SK-N-SH (cell line): ENCODE results near the gene NFKBIE.

Experiments used
- EP300 ChIP-seq, 2 experiments: IDR thresholded peaks; 2 replicates each; pipeline versions ENCODE4 v1.4.0 to v1.6.1; 2012; ENCODE audit warnings: borderline replicate concordance in 1 of 2, low read depth in 1 of 2, low read length in 1 of 2
- EZH2phosphoT487 ChIP-seq: fragments of 200-600 bp; sonication (generic); IDR thresholded peaks from 2 replicates; pipeline ENCODE4 v1.6.1; 2017; ENCODE audit warnings: low read depth, mixed run types, mild to moderate bottlenecking, antibody characterized with exemption, moderate library complexity, borderline replicate concordance
- FOXM1 ChIP-seq: IDR thresholded peaks from 2 replicates; pipeline ENCODE4 v1.4.0; 2012; ENCODE audit warnings: low read depth, mild to moderate bottlenecking
- POLR2AphosphoS5 ChIP-seq: IDR thresholded peaks from 2 replicates; pipeline ENCODE4 v1.6.1; 2012; ENCODE audit warnings: low read depth, low read length
- RAD21 ChIP-seq: IDR thresholded peaks from 2 replicates; pipeline ENCODE4 v1.6.1; 2012; ENCODE audit warnings: mild to moderate bottlenecking, low read length
- SIN3A ChIP-seq: IDR thresholded peaks from 2 replicates; pipeline ENCODE4 v1.6.1; 2012; ENCODE audit warnings: low read depth, mild to moderate bottlenecking, low read length, moderate library complexity, borderline replicate concordance
- SMC3 ChIP-seq: IDR thresholded peaks from 2 replicates; pipeline ENCODE4 v1.6.1; 2012; ENCODE audit warnings: low read depth, low read length, improper control_type of control experiment
- TAF1 ChIP-seq: IDR thresholded peaks from 2 replicates; pipeline ENCODE4 v1.6.1; 2012; ENCODE audit warnings: low read depth, mild to moderate bottlenecking, low read length, moderate library complexity, borderline replicate concordance
- TCF12 ChIP-seq: IDR thresholded peaks from 2 replicates; pipeline ENCODE4 v1.4.0; 2012
- TF ChIP-seq, protein P1 (sequence below): fragments of 200-600 bp; sonication (generic); IDR thresholded peaks from 2 replicates; pipeline ENCODE4 v1.6.1; 2017; ENCODE audit warnings: antibody characterized with exemption, mild to moderate bottlenecking, moderate library complexity

DNA sequence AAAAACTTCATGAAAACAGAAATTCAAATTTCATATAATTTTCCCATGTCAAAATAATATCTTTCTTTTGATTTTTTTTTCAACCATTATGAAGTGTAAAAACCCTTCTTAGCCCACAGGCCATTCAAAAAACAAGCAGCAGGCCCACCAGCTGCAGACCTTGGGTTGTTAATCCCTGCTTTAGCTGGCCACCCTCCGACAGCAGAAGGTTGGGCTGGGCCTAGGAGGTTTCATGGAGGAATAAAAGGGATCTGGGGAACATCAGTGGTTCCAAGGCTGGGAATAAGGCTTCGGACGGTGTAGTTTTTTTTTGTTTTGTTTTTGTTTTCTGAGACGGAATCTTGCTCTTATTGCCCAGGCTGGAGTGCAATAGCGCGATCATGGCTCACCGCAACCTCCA, 22.0 kb downstream of the NFKBIE start:
- TF ChIP-seq RAD21 (no peak), EZH2phosphoT487 (no peak), SIN3A (no peak), TCF12 (no peak), FOXM1 (no peak), EP300 (IDR thresholded peaks at IDR 0.05; ENCODE audit: borderline replicate concordance in 1 of 2, low read depth in 1 of 2, low read length in 1 of 2) (no peak), SMC3 (no peak), POLR2AphosphoS5 (no peak), TAF1 (no peak)
- TF ChIP-seq, protein P1, sequence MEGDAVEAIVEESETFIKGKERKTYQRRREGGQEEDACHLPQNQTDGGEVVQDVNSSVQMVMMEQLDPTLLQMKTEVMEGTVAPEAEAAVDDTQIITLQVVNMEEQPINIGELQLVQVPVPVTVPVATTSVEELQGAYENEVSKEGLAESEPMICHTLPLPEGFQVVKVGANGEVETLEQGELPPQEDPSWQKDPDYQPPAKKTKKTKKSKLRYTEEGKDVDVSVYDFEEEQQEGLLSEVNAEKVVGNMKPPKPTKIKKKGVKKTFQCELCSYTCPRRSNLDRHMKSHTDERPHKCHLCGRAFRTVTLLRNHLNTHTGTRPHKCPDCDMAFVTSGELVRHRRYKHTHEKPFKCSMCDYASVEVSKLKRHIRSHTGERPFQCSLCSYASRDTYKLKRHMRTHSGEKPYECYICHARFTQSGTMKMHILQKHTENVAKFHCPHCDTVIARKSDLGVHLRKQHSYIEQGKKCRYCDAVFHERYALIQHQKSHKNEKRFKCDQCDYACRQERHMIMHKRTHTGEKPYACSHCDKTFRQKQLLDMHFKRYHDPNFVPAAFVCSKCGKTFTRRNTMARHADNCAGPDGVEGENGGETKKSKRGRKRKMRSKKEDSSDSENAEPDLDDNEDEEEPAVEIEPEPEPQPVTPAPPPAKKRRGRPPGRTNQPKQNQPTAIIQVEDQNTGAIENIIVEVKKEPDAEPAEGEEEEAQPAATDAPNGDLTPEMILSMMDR: no peak
